Mesenchymal stem cell (in vitro differentiated cells and primary cell): ENCODE data around the gene VWA5B1.

Experiments
- DNase-seq: peaks from one replicate; pipeline ENCODE4 v3.0.0-alpha.2; 2013
- H2AFZ ChIP-seq: one replicate; pipeline ENCODE4 v1.6.1; 2013; ENCODE audit warnings: low read depth, mild to moderate bottlenecking, control low read depth, inconsistent platforms, low read length, moderate library complexity
- H2AK5ac ChIP-seq: 2 replicates; pipeline ENCODE4 v1.6.1; 2013; ENCODE audit warnings: low read length, moderate library complexity, mild to moderate bottlenecking, inconsistent platforms; ENCODE audit not compliant: severe bottlenecking
- H2BK120ac ChIP-seq: one replicate; pipeline ENCODE4 v1.6.1; 2013; ENCODE audit warnings: low read depth, mild to moderate bottlenecking, inconsistent platforms, low read length, moderate library complexity
- H2BK12ac ChIP-seq, 2 experiments: one replicate each; pipeline ENCODE4 v1.6.1; 2013; ENCODE audit warnings: inconsistent platforms in 2 of 2, low read length in 2 of 2, mild to moderate bottlenecking in 2 of 2, moderate library complexity in 2 of 2, control low read depth in 1 of 2
- H2BK15ac ChIP-seq: one replicate; pipeline ENCODE4 v1.6.1; 2013; ENCODE audit warnings: mild to moderate bottlenecking, low read depth, inconsistent platforms; ENCODE audit not compliant: poor library complexity, severe bottlenecking
- H2BK5ac ChIP-seq: 2 replicates; pipeline ENCODE4 v1.6.1; 2013; ENCODE audit warnings: low read depth, mild to moderate bottlenecking, low read length, control low read depth, inconsistent platforms; ENCODE audit not compliant: poor library complexity, severe bottlenecking
- H3K14ac ChIP-seq, 2 experiments: one replicate each; pipeline ENCODE4 v1.6.1; 2013; ENCODE audit warnings: inconsistent platforms in 2 of 2, low read length in 2 of 2, control low read depth in 1 of 2, mild to moderate bottlenecking in 1 of 2, moderate library complexity in 1 of 2
- H3K18ac ChIP-seq, 2 experiments: one replicate each; pipeline ENCODE4 v1.6.1; 2013; ENCODE audit warnings: inconsistent platforms in 2 of 2, low read length in 2 of 2, control low read depth in 1 of 2, low read depth in 1 of 2, mild to moderate bottlenecking in 1 of 2
- H3K23ac ChIP-seq, 2 experiments: one replicate each; pipeline ENCODE4 v1.6.1; 2013; ENCODE audit warnings: inconsistent platforms in 2 of 2, low read length in 2 of 2, mild to moderate bottlenecking in 2 of 2, moderate library complexity in 2 of 2, control low read depth in 1 of 2
- H3K27ac ChIP-seq: 2 replicates; pipeline ENCODE4 v1.5.1; 2013; ENCODE audit warnings: mild to moderate bottlenecking, moderate library complexity, low read length, control low read depth, inconsistent platforms; ENCODE audit not compliant: poor library complexity, severe bottlenecking
- H3K27me3 ChIP-seq, 2 experiments: 2 replicates each; pipeline versions ENCODE4 v1.6.1 to v1.7.0; 2013; ENCODE audit warnings: low read length in 2 of 2, mild to moderate bottlenecking in 2 of 2, moderate library complexity in 2 of 2, control low read depth in 1 of 2, inconsistent platforms in 1 of 2; ENCODE audit not compliant: control insufficient read depth in 1 of 2, insufficient read depth in 1 of 2
- H3K36me3 ChIP-seq, 2 experiments: 2 replicates each; pipeline versions ENCODE4 v1.6.1 to v1.7.0; 2013; ENCODE audit warnings: low read length in 2 of 2, control low read depth in 1 of 2, inconsistent platforms in 1 of 2, low read depth in 1 of 2, mild to moderate bottlenecking in 1 of 2; ENCODE audit not compliant: insufficient read depth in 2 of 2, control insufficient read depth in 1 of 2
- H3K4ac ChIP-seq, 2 experiments: one replicate each; pipeline ENCODE4 v1.6.1; 2013; ENCODE audit warnings: inconsistent platforms in 2 of 2, low read length in 2 of 2, mild to moderate bottlenecking in 2 of 2, moderate library complexity in 2 of 2, control low read depth in 1 of 2, low read depth in 1 of 2
- H3K4me1 ChIP-seq: 2 replicates; pipeline ENCODE4 v1.6.1; 2013; ENCODE audit warnings: low read depth, low read length, control low read depth; ENCODE audit not compliant: control insufficient read depth, insufficient read depth
- H3K4me2 ChIP-seq: 2 replicates; pipeline ENCODE4 v1.6.1; 2013; ENCODE audit warnings: low read length, mild to moderate bottlenecking, inconsistent platforms; ENCODE audit not compliant: poor library complexity, severe bottlenecking
- H3K4me3 ChIP-seq, 2 experiments: 2 replicates each; pipeline versions ENCODE4 v1.5.1 to v1.7.0; 2013; ENCODE audit warnings: low read length in 2 of 2, mild to moderate bottlenecking in 2 of 2, control low read depth in 1 of 2, low read depth in 1 of 2; ENCODE audit not compliant: insufficient read depth in 1 of 2
- H3K79me1 ChIP-seq: replicated peaks from 2 replicates; pipeline ENCODE4 v1.6.1; 2013; ENCODE audit warnings: mild to moderate bottlenecking, control low read depth, low read length, inconsistent platforms; ENCODE audit not compliant: poor library complexity, severe bottlenecking
- H3K9ac ChIP-seq: 2 replicates; pipeline ENCODE4 v1.7.0; 2013; ENCODE audit warnings: mild to moderate bottlenecking, low read length, moderate library complexity
- H3K9me3 ChIP-seq: 2 replicates; pipeline ENCODE4 v1.7.0; 2013; ENCODE audit warnings: mild to moderate bottlenecking, low read length; ENCODE audit not compliant: control insufficient read depth
- H4K8ac ChIP-seq: one replicate; pipeline ENCODE4 v1.6.1; 2013; ENCODE audit warnings: inconsistent platforms, mild to moderate bottlenecking, low read length, moderate library complexity
- H4K91ac ChIP-seq: one replicate; pipeline ENCODE4 v1.6.1; 2013; ENCODE audit warnings: mild to moderate bottlenecking, low read length, inconsistent platforms
- WGBS: methylation state at CpG from one replicate; pipeline ENCODE4 v1.1.7; 2013; ENCODE audit warnings: mixed read lengths; 5-methylcytosine and 5-hydroxymethylcytosine counted together

VWA5B1 gene

GRCh38 chr1:20370698-20371097 lies 80.0 kb downstream of the VWA5B1 start:
- H3K36me3 ChIP-seq, result no peaks in the 10 kb centered on the region
- no peaks in the 10 kb centered on the region for H3K79me1 ChIP-seq
- no peak overlapping the region for H2AK5ac ChIP-seq
- H2BK120ac ChIP-seq, result no peak overlapping the region
- no peak overlapping the region for H3K4me3 ChIP-seq
- H2BK5ac ChIP-seq, result no peak overlapping the region
- no peak overlapping the region for H4K8ac ChIP-seq
- no peak overlapping the region for H3K4ac ChIP-seq
- peaks cover 14% of the 10 kb centered on the region for H3K4me1 ChIP-seq
- no peak overlapping the region for H3K23ac ChIP-seq
- no peak overlapping the region for H2AFZ ChIP-seq
- no peak overlapping the region for H2BK15ac ChIP-seq
- H3K18ac ChIP-seq, result no peak overlapping the region
- H4K91ac ChIP-seq, result no peak overlapping the region
- WGBS, result 60% methylated on average over 8 of the region's 8 CpGs
- DNase-seq, result no peak
- peaks cover 80 to 82% of the 10 kb centered on the region in 2 experiments for H3K27me3 ChIP-seq
- H3K9me3 ChIP-seq, result no peaks in the 10 kb centered on the region
- no peak overlapping the region for H3K14ac ChIP-seq
- H3K4me2 ChIP-seq, result no peak overlapping the region
- H2BK12ac ChIP-seq, result no peak overlapping the region
- no peak overlapping the region for H3K27ac ChIP-seq
- no peak overlapping the region for H3K9ac ChIP-seq

GRCh38 chr1:20371411-20371810 lies 80.7 kb downstream of the VWA5B1 start:
- Histone ChIP-seq H2AFZ (no peak overlapping the region), H2BK120ac (no peak overlapping the region), H3K18ac (no peak overlapping the region), H2AK5ac (no peak overlapping the region), H3K27ac (no peak overlapping the region), H2BK12ac (no peak overlapping the region), H3K9me3 (no peaks in the 10 kb centered on the region), H2BK5ac (no peak overlapping the region), H3K4ac (no peak overlapping the region), H3K4me3 (no peak overlapping the region), H3K79me1 (no peaks in the 10 kb centered on the region), H3K27me3 (peaks cover 80% of the 10 kb centered on the region in 2 experiments), H3K14ac (no peak overlapping the region), H3K9ac (no peak overlapping the region), H3K36me3 (no peaks in the 10 kb centered on the region), H4K91ac (no peak overlapping the region), H4K8ac (no peak overlapping the region), H3K4me1 (peaks cover 8% of the 10 kb centered on the region), H3K4me2 (no peak overlapping the region), H2BK15ac (no peak overlapping the region), H3K23ac (no peak overlapping the region)
- peak; percentile 18 for DNase-seq
- WGBS, result 22% methylated on average over 5 of the region's 6 CpGs

- peaks cover 3% of the 10 kb centered on the region for H3K4me1 ChIP-seq
- H3K14ac ChIP-seq, result no peak overlapping the region
- H3K23ac ChIP-seq, result no peak overlapping the region
- no peak overlapping the region for H3K18ac ChIP-seq
- H3K79me1 ChIP-seq, result no peaks in the 10 kb centered on the region
- no peak overlapping the region for H3K9ac ChIP-seq
- no peaks in the 10 kb centered on the region for H3K9me3 ChIP-seq
- no peak overlapping the region for H3K4me2 ChIP-seq
- no peaks in the 10 kb centered on the region for H3K36me3 ChIP-seq
- no peak overlapping the region for H2BK5ac ChIP-seq
- no peak for DNase-seq
- H2BK12ac ChIP-seq, result no peak overlapping the region
- no peak overlapping the region for H3K4me3 ChIP-seq
- H3K4ac ChIP-seq, result no peak overlapping the region
- H2AFZ ChIP-seq, result no peak overlapping the region
- no peak overlapping the region for H4K8ac ChIP-seq
- H3K27ac ChIP-seq, result no peak overlapping the region
- H2AK5ac ChIP-seq, result no peak overlapping the region
- H2BK120ac ChIP-seq, result no peak overlapping the region
- 57% methylated on average over 2 of the region's 2 CpGs for WGBS
- H4K91ac ChIP-seq, result no peak overlapping the region
- no peak overlapping the region for H2BK15ac ChIP-seq
- H3K27me3 ChIP-seq, result peaks cover 78% of the 10 kb centered on the region in 2 experiments
These were observed 81.2 kb downstream of the VWA5B1 start for GRCh38 chr1:20371883-20372282.

- Histone ChIP-seq H3K79me1 (no peaks in the 10 kb centered on the region), H2BK15ac (no peak overlapping the region), H2AFZ (no peak overlapping the region), H3K9ac (no peak overlapping the region), H3K27me3 (peaks cover 74% of the 10 kb centered on the region in 2 experiments), H3K23ac (no peak overlapping the region), H2BK12ac (no peak overlapping the region), H3K9me3 (no peaks in the 10 kb centered on the region), H2AK5ac (no peak overlapping the region), H4K8ac (no peak overlapping the region), H3K4me1 (peaks cover 3% of the 10 kb centered on the region), H3K4me2 (no peak overlapping the region), H3K4ac (no peak overlapping the region), H3K4me3 (no peak overlapping the region), H2BK120ac (no peak overlapping the region), H3K18ac (no peak overlapping the region), H4K91ac (no peak overlapping the region), H3K36me3 (no peaks in the 10 kb centered on the region), H3K14ac (no peak overlapping the region), H3K27ac (no peak overlapping the region), H2BK5ac (no peak overlapping the region)
- 67% methylated on average over 3 of the region's 4 CpGs for WGBS
- no peak for DNase-seq
These were observed 82.0 kb downstream of the VWA5B1 start for GRCh38 chr1:20372676-20373075.
